Type B pancreatic cell (in vitro differentiated cells): ENCODE data around the gene OR10G7. TPM values are rescaled to one million over a fixed set of nuclear protein-coding genes. Genes with fewer than 3 reads are reported as not detected.

Experiments
- DNase-seq: peaks from one replicate; pipeline ENCODE4 v3.0.0; 2021; ENCODE audit warnings: mixed read lengths; ENCODE audit not compliant: unreplicated experiment; ENCODE audit errors: extremely low spot score
- H3K27ac Mint-ChIP-seq: 2 replicates; pipeline ENCODE4 v1.8.0; 2021; ENCODE audit warnings: mild to moderate bottlenecking, mixed read lengths
- H3K27me3 Mint-ChIP-seq: 2 replicates; pipeline ENCODE4 v1.8.0; 2021; ENCODE audit warnings: mixed read lengths
- H3K36me3 Mint-ChIP-seq: 2 replicates; pipeline ENCODE4 v1.8.0; 2021; ENCODE audit warnings: mixed read lengths
- H3K4me1 Mint-ChIP-seq: one replicate; pipeline ENCODE4 v1.8.0; 2021; ENCODE audit warnings: mixed read lengths; ENCODE audit not compliant: unreplicated experiment
- H3K4me3 Mint-ChIP-seq: 2 replicates; pipeline ENCODE4 v1.8.0; 2021; ENCODE audit warnings: mild to moderate bottlenecking, mixed read lengths
- H3K9me3 Mint-ChIP-seq: 2 replicates; pipeline ENCODE4 v1.8.0; 2021; ENCODE audit warnings: mixed read lengths
- total RNA-seq: library from RNA; stranded (reverse); gene quantifications from 2 replicates; pipeline ENCODE4 v1.2.1, GENCODE V29; 2021; ENCODE audit warnings: low replicate concordance
- TF ChIP-seq, protein P1 (sequence below): fragments of 200-600 bp; sonication (generic); conservative IDR thresholded peaks from 2 replicates; pipeline ENCODE4 v1.5.0; 2021; ENCODE audit warnings: antibody characterized with exemption, mild to moderate bottlenecking

Gene OR10G7
- total RNA-seq, 1 donor from 2014 or later = not detected

DNA sequence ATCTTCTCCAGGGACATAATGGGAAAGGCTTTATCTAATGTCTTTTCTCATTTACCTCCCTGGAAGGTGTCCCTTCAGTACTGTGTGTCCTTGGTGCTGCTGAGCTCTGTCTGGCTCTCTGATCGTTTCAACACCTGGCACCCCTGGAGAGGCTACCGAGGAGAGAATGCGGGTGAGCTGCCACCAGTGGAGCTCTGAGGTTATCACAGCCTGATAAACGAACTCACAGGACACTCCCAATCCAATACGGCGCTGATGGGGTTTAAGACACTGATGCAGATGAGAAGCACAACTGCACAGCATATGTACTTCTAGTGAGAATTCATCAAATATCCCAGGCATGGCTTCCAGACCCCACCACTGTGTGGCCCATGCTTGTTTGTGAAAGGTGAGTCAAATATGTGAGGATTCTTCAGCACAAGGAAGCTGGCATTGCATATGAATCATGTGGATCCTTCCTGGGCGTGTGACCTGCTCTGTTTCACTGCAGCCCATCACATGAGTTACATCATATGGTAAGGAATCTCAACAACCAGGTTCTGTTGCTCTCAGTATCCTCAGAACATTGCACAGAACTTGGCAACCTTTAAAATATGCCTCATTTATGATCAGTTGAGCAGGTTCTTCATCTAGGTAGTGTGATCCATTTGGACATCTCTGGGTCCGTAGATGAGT lies 39.3 kb upstream of the OR10G7 start:
- Mint-ChIP-seq H3K27ac (peak overlapping the region; percentile 89), H3K4me3 (no peak overlapping the region), H3K4me1 (no peaks in the 10 kb centered on the region), H3K36me3 (no peaks in the 10 kb centered on the region), H3K27me3 (peaks cover 4% of the 10 kb centered on the region), H3K9me3 (no peaks in the 10 kb centered on the region)
- DNase-seq = no peak
- TF ChIP-seq, protein P1, sequence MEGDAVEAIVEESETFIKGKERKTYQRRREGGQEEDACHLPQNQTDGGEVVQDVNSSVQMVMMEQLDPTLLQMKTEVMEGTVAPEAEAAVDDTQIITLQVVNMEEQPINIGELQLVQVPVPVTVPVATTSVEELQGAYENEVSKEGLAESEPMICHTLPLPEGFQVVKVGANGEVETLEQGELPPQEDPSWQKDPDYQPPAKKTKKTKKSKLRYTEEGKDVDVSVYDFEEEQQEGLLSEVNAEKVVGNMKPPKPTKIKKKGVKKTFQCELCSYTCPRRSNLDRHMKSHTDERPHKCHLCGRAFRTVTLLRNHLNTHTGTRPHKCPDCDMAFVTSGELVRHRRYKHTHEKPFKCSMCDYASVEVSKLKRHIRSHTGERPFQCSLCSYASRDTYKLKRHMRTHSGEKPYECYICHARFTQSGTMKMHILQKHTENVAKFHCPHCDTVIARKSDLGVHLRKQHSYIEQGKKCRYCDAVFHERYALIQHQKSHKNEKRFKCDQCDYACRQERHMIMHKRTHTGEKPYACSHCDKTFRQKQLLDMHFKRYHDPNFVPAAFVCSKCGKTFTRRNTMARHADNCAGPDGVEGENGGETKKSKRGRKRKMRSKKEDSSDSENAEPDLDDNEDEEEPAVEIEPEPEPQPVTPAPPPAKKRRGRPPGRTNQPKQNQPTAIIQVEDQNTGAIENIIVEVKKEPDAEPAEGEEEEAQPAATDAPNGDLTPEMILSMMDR = no peak

DNA sequence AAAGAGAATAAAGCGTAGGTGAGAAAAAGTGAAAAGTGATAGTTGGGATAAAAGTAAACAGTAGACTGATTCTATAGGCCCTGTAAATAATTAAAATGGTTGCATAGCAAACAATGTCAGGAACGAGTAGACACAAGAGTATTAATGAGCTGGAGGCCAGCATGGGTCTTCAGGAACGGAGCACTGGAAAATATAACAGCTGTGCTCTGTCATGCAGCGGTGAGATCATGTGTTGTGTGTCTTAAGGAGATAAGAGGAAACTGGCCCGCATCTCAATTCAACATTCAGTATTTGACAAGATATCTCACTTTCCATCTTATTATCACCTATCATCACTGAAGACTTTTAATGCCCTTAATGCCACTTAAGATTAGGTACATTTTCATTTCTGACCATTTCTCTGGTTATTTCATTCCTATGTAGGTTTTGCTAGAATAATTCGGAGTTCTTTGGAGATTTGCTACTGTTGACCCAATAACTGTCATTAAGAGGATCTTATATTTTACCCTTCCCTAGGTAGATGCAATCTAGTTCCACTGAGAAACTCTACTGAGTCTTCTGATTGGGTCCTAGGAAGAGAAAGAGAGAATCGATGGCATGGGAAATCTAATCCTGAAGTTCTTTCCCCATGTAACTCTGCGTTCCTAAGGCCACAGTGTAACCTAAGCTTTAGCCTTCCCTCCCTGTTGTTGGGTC lies 38.7 kb upstream of the OR10G7 start:
- Mint-ChIP-seq H3K9me3 (no peaks in the 10 kb centered on the region), H3K4me3 (no peak overlapping the region), H3K27me3 (peaks cover 4% of the 10 kb centered on the region), H3K36me3 (no peaks in the 10 kb centered on the region), H3K27ac (peak overlapping the region; percentile 89), H3K4me1 (no peaks in the 10 kb centered on the region)
- DNase-seq = no peak
- TF ChIP-seq, protein P1 = no peak

DNA sequence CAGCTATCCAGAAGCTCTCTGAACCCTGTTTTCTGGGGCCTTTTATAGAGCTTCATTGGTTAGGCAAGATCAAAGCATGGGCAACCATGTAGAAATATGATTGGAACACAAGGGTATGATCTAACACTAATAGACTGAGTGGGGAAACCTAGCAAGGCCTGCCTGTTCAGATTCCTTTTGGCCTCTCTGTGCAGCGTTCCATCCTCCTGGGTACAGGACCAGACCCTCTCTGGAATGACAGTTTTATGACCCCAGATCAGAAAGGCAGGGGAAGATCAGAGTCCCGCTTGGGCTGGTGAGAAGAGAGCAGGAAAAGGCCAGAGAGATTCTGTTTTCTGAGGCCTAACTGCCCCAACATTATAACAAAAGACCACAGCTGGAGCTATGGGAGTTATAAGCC lies 37.5 kb upstream of the OR10G7 start:
- Mint-ChIP-seq H3K4me3 (no peak overlapping the region), H3K36me3 (no peaks in the 10 kb centered on the region), H3K27ac (peak overlapping the region; percentile 76)

DNA sequence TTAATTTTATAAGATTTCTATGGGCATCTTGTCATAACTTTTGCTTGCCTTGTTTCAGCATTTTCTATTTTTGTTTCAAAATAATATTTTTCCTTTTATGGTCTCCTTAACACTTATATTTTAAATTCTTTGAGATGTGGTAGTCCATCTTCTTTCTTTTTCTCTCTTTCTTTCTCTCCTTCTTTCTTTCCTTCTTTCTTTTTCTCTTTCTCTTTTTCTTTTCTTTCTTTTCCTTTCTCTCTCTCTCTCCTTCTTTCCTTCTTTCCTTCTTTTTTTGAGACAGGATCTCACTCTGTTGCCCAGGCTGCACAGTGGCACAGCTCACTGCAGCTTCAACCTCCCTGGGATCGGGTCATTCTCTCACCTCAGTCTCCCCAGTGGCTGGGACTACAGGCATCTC lies 36.1 kb upstream of the OR10G7 start:
- H3K4me3 Mint-ChIP-seq = no peak overlapping the region
- H3K4me1 Mint-ChIP-seq = no peaks in the 10 kb centered on the region
- H3K27me3 Mint-ChIP-seq = peaks cover 4% of the 10 kb centered on the region
- TF ChIP-seq, protein P1 = no peak
- no peak overlapping the region for H3K27ac Mint-ChIP-seq
- DNase-seq = no peak
- no peaks in the 10 kb centered on the region for H3K36me3 Mint-ChIP-seq
- no peaks in the 10 kb centered on the region for H3K9me3 Mint-ChIP-seq

More for the DNA sequence above, 37.5 kb upstream of the OR10G7 start:
- TF ChIP-seq, protein P1 = no peak
- H3K4me1 Mint-ChIP-seq = no peaks in the 10 kb centered on the region
- peaks cover 4% of the 10 kb centered on the region for H3K27me3 Mint-ChIP-seq
- no peaks in the 10 kb centered on the region for H3K9me3 Mint-ChIP-seq
- no peak for DNase-seq

DNA sequence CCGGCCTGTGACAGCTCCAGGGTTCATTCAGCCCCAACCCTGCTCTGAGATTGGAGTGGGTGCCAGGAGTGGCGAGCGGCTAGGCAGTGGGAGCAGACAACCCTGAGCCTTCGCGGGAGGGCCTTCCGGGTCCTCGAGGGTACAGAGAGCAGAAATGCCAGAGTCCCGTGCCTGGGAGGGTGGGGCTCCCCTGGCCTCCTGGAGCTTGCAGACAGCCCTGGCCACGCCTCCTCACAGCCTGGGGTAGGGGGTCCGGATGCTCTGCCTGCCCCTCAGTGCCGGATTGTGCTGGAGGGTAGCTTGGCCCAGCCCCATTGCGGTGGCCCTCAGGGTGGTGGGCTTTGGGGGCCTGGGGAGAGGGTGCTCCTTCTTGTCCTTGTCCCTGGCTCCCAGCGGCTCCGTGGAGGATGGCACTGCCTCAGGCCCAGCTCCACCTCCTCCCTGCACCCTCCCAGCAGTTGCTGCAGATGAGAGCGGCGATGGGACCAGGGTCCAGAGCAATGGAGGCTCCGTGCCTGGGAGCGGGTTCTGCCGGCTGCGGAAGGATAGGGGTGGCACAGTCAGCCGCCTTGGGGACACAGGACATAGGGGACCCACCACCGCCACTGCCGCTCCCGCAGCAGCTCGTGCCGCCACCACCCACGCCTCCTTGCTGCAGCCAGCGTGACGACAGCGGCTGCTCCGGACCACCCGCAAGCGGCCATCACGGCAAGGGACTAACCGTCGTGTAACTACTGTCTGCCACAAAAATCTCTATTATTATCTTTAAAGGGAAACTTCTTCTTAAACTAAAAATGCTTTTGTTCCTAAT lies 34.9 kb upstream of the OR10G7 start:
- Mint-ChIP-seq H3K9me3 (no peaks in the 10 kb centered on the region), H3K27me3 (peaks cover 9% of the 10 kb centered on the region), H3K27ac (no peak overlapping the region), H3K36me3 (no peaks in the 10 kb centered on the region), H3K4me1 (peaks cover 4% of the 10 kb centered on the region), H3K4me3 (peak overlapping the region; percentile 65)
- TF ChIP-seq, protein P1 = no peak
- no peak for DNase-seq
